Mesendoderm (in vitro differentiated cells): Measurements from ENCODE around the gene HOXC12. TPM values are rescaled to one million over a fixed set of nuclear protein-coding genes. Genes with fewer than 3 reads are reported as not detected.

Source experiments
- DNase-seq: peaks from one replicate; pipeline ENCODE4 v3.0.0; 2013
- H2AK5ac ChIP-seq: 2 replicates; pipeline ENCODE4 v1.6.1; 2013; ENCODE audit warnings: low read length, inconsistent platforms
- H2BK120ac ChIP-seq: 2 replicates; pipeline ENCODE4 v1.6.1; 2013; ENCODE audit warnings: low read depth, mild to moderate bottlenecking, low read length, moderate library complexity, mixed read lengths
- H2BK15ac ChIP-seq: replicated peaks from 2 replicates; pipeline ENCODE4 v1.6.1; 2013; ENCODE audit warnings: low read depth, mild to moderate bottlenecking, moderate library complexity
- H2BK5ac ChIP-seq: 2 replicates; pipeline ENCODE4 v1.6.1; 2013; ENCODE audit warnings: low read length, inconsistent platforms
- H3K18ac ChIP-seq: 2 replicates; pipeline ENCODE4 v1.6.1; 2013; ENCODE audit warnings: mild to moderate bottlenecking, low read length, mixed read lengths
- H3K23ac ChIP-seq: one replicate; pipeline ENCODE4 v1.6.1; 2013; ENCODE audit warnings: low read length
- H3K27ac ChIP-seq: 2 replicates; pipeline ENCODE4 v1.5.1; 2013; ENCODE audit warnings: low read depth, mild to moderate bottlenecking, inconsistent platforms, low read length, moderate library complexity
- H3K27me3 ChIP-seq: 2 replicates; pipeline ENCODE4 v1.6.1; 2013; ENCODE audit warnings: low read length, control low read depth, mild to moderate bottlenecking, inconsistent platforms; ENCODE audit not compliant: insufficient read depth, poor library complexity
- H3K36me3 ChIP-seq: 2 replicates; pipeline ENCODE4 v1.6.1; 2013; ENCODE audit warnings: low read length, inconsistent platforms; ENCODE audit not compliant: control insufficient read depth, insufficient read depth
- H3K4ac ChIP-seq: one replicate; pipeline ENCODE4 v1.6.1; 2013; ENCODE audit warnings: low read depth, mild to moderate bottlenecking, low read length, moderate library complexity
- H3K4me1 ChIP-seq: 2 replicates; pipeline ENCODE4 v1.6.1; 2013; ENCODE audit warnings: low read depth, low read length, inconsistent platforms; ENCODE audit not compliant: control insufficient read depth
- H3K4me2 ChIP-seq: 2 replicates; pipeline ENCODE4 v1.6.1; 2013; ENCODE audit warnings: low read length
- H3K4me3 ChIP-seq: 2 replicates; pipeline ENCODE4 v1.5.1; 2013; ENCODE audit warnings: mild to moderate bottlenecking, low read length
- H3K56ac ChIP-seq: one replicate; pipeline ENCODE4 v1.6.1; 2013; ENCODE audit warnings: low read length
- H3K79me1 ChIP-seq: 2 replicates; pipeline ENCODE4 v1.6.1; 2013; ENCODE audit warnings: low read length, inconsistent platforms
- H3K79me2 ChIP-seq: 2 replicates; pipeline ENCODE4 v1.6.1; 2013; ENCODE audit warnings: mild to moderate bottlenecking, low read length; ENCODE audit not compliant: control insufficient read depth, insufficient read depth
- H3K9ac ChIP-seq: 2 replicates; pipeline ENCODE4 v1.6.1; 2013; ENCODE audit warnings: low read length, inconsistent platforms
- H4K5ac ChIP-seq: one replicate; pipeline ENCODE4 v1.6.1; 2013; ENCODE audit warnings: low read length
- H4K8ac ChIP-seq: one replicate; pipeline ENCODE4 v1.6.1; 2013; ENCODE audit warnings: low read depth, mild to moderate bottlenecking, control low read depth, low read length, moderate library complexity
- WGBS: extraction: QIAGEN DNeasy Blood & Tissue Kit; methylation state at CpG from one replicate; pipeline ENCODE4 v1.1.7; 2013; ENCODE audit warnings: low lambda C conversion rate, missing lambda C conversion rate; ENCODE audit not compliant: insufficient coverage; ENCODE audit errors: extremely low coverage; 5-methylcytosine and 5-hydroxymethylcytosine counted together
- polyA plus RNA-seq, 2 experiments: library from polyadenylated mRNA; stranded (reverse); fragments of 200-250 nt; gene quantifications; one replicate each; pipeline ENCODE4 v1.2.3, GENCODE V29; 2013

Gene HOXC12
- not detected for polyA plus RNA-seq (2013, experiment 1 of 2)
- not detected for polyA plus RNA-seq (2013, experiment 2 of 2)

- Histone ChIP-seq H4K5ac (no peak within 1 kb of the TSS), H3K79me2 (no peaks in the 10 kb centered on the region), H3K27ac (no peak within 1 kb of the TSS), H2AK5ac (no peak within 1 kb of the TSS), H4K8ac (no peak within 1 kb of the TSS), H3K9ac (no peak within 1 kb of the TSS), H3K36me3 (no peaks in the 10 kb centered on the region), H2BK15ac (no peak within 1 kb of the TSS), H3K27me3 (peaks cover 98% of the 10 kb centered on the region), H3K4ac (no peak within 1 kb of the TSS), H2BK5ac (no peak within 1 kb of the TSS), H3K18ac (no peak within 1 kb of the TSS), H3K4me3 (no peak within 1 kb of the TSS), H3K23ac (no peak within 1 kb of the TSS), H3K79me1 (no peaks in the 10 kb centered on the region), H2BK120ac (no peak within 1 kb of the TSS), H3K56ac (no peak within 1 kb of the TSS), H3K4me2 (no peak within 1 kb of the TSS), H3K4me1 (no peaks in the 10 kb centered on the region)
- WGBS: no CpG with 5 or more reads among the region's 20 CpGs
- DNase-seq: no peak
Measured at GRCh38 chr12:53954694-53955035, at the start of gene HOXC12. HOXC12 (plus strand) TSS chr12:53954903; CDS start chr12:53954930, 27 bp downstream.

- WGBS: no CpG with 5 or more reads among the region's 3 CpGs
- Histone ChIP-seq H3K36me3 (no peaks in the 10 kb centered on the region), H3K27ac (no peak overlapping the region), H3K27me3 (no peaks in the 10 kb centered on the region), H3K4me3 (no peak overlapping the region), H4K5ac (no peak overlapping the region), H2BK120ac (no peak overlapping the region), H3K23ac (no peak overlapping the region), H3K4me1 (no peaks in the 10 kb centered on the region), H2BK5ac (no peak overlapping the region), H3K4ac (no peak overlapping the region), H3K4me2 (no peak overlapping the region), H3K79me2 (no peaks in the 10 kb centered on the region), H3K9ac (no peak overlapping the region), H3K56ac (no peak overlapping the region), H4K8ac (no peak overlapping the region), H2BK15ac (no peak overlapping the region), H3K18ac (no peak overlapping the region), H3K79me1 (no peaks in the 10 kb centered on the region), H2AK5ac (no peak overlapping the region)
- no peak for DNase-seq
Measured at GRCh38 chr12:53907103-53907502, 47.6 kb upstream of the HOXC12 start.

GRCh38 chr12:53916788-53917655, 37.7 kb upstream of the HOXC12 start:
- Histone ChIP-seq H3K4me1 (no peaks in the 10 kb centered on the region), H3K9ac (no peak overlapping the region), H2BK120ac (no peak overlapping the region), H3K4me2 (no peak overlapping the region), H3K23ac (no peak overlapping the region), H3K27me3 (no peaks in the 10 kb centered on the region), H4K8ac (no peak overlapping the region), H3K4ac (no peak overlapping the region), H2AK5ac (no peak overlapping the region), H2BK5ac (no peak overlapping the region), H4K5ac (no peak overlapping the region), H3K27ac (no peak overlapping the region), H3K18ac (no peak overlapping the region), H3K4me3 (no peak overlapping the region), H3K56ac (no peak overlapping the region), H3K79me1 (no peaks in the 10 kb centered on the region), H3K36me3 (no peaks in the 10 kb centered on the region), H3K79me2 (no peaks in the 10 kb centered on the region), H2BK15ac (no peak overlapping the region)
- WGBS: no CpG with 5 or more reads among the region's 5 CpGs
- no peak for DNase-seq

- Histone ChIP-seq H3K9ac (no peak overlapping the region), H3K23ac (no peak overlapping the region), H2BK5ac (no peak overlapping the region), H3K79me1 (no peaks in the 10 kb centered on the region), H2BK120ac (no peak overlapping the region), H3K18ac (no peak overlapping the region), H2BK15ac (no peak overlapping the region), H3K79me2 (no peaks in the 10 kb centered on the region), H3K36me3 (no peaks in the 10 kb centered on the region), H2AK5ac (no peak overlapping the region), H4K5ac (no peak overlapping the region), H3K27me3 (peaks cover 63% of the 10 kb centered on the region), H3K4me3 (no peak overlapping the region), H3K4me1 (no peaks in the 10 kb centered on the region), H3K4me2 (no peak overlapping the region), H3K27ac (no peak overlapping the region), H3K4ac (no peak overlapping the region), H3K56ac (no peak overlapping the region), H4K8ac (no peak overlapping the region)
- no peak for DNase-seq
- no CpG with 5 or more reads among the region's 2 CpGs for WGBS
Measured at GRCh38 chr12:53924521-53925405, 29.9 kb upstream of the HOXC12 start.

- no peak overlapping the region for H3K4ac ChIP-seq
- no peak overlapping the region for H3K56ac ChIP-seq
- H3K27ac ChIP-seq: no peak overlapping the region
- H3K4me1 ChIP-seq: no peaks in the 10 kb centered on the region
- H3K79me1 ChIP-seq: no peaks in the 10 kb centered on the region
- H2BK120ac ChIP-seq: no peak overlapping the region
- H3K23ac ChIP-seq: no peak overlapping the region
- H2AK5ac ChIP-seq: no peak overlapping the region
- H2BK5ac ChIP-seq: no peak overlapping the region
- no peak overlapping the region for H3K4me3 ChIP-seq
- H3K27me3 ChIP-seq: peaks cover 86% of the 10 kb centered on the region
- no peak overlapping the region for H4K8ac ChIP-seq
- no peak overlapping the region for H4K5ac ChIP-seq
- no peaks in the 10 kb centered on the region for H3K79me2 ChIP-seq
- H3K36me3 ChIP-seq: no peaks in the 10 kb centered on the region
- H2BK15ac ChIP-seq: no peak overlapping the region
- no peak overlapping the region for H3K18ac ChIP-seq
- no peak overlapping the region for H3K9ac ChIP-seq
- no CpG with 5 or more reads among the region's 45 CpGs for WGBS
- DNase-seq: no peak
- H3K4me2 ChIP-seq: no peak overlapping the region
Measured at GRCh38 chr12:53927220-53928029, 27.3 kb upstream of the HOXC12 start.
